Trophoblast cell (in vitro differentiated cells and primary cell): ENCODE measurements around the gene SUSD2.
"Not testable (repeated sequence)": the region's sequence is repeated elsewhere in the genome, so short reads cannot be mapped to it uniquely, and the experiment has no call there.

Experiments
- DNase-seq, 2 donors: peaks; one replicate each; pipeline ENCODE4 v3.0.0-alpha.2; 2016
- H2AFZ ChIP-seq: 2 replicates; pipeline ENCODE4 v1.6.1; 2013; ENCODE audit warnings: low read length, moderate library complexity, mild to moderate bottlenecking; ENCODE audit not compliant: insufficient read depth, poor library complexity
- H2AK5ac ChIP-seq: 2 replicates; pipeline ENCODE4 v1.6.1; 2013; ENCODE audit warnings: mild to moderate bottlenecking, low read length
- H2BK120ac ChIP-seq: 2 replicates; pipeline ENCODE4 v1.6.1; 2013; ENCODE audit warnings: low read length, mild to moderate bottlenecking, moderate library complexity; ENCODE audit not compliant: insufficient read depth, poor library complexity
- H2BK12ac ChIP-seq: 2 replicates; pipeline ENCODE4 v1.6.1; 2013; ENCODE audit warnings: mild to moderate bottlenecking, low read length, moderate library complexity
- H2BK5ac ChIP-seq: 2 replicates; pipeline ENCODE4 v1.6.1; 2013; ENCODE audit warnings: low read length, low read depth, moderate library complexity, mild to moderate bottlenecking; ENCODE audit not compliant: poor library complexity
- H3K14ac ChIP-seq: 2 replicates; pipeline ENCODE4 v1.6.1; 2013; ENCODE audit warnings: mild to moderate bottlenecking, low read length
- H3K18ac ChIP-seq: 2 replicates; pipeline ENCODE4 v1.6.1; 2013; ENCODE audit warnings: mild to moderate bottlenecking, low read length
- H3K23ac ChIP-seq: 2 replicates; pipeline ENCODE4 v1.6.1; 2013; ENCODE audit warnings: low read length
- H3K27ac ChIP-seq: 2 replicates; pipeline ENCODE4 v1.5.1; 2013; ENCODE audit warnings: low read depth, mild to moderate bottlenecking, inconsistent platforms, low read length, moderate library complexity
- H3K27me3 ChIP-seq: 2 replicates; pipeline ENCODE4 v1.6.1; 2013; ENCODE audit warnings: inconsistent platforms, mild to moderate bottlenecking, low read length, moderate library complexity; ENCODE audit not compliant: insufficient read depth
- H3K36me3 ChIP-seq, 2 experiments: 1 replicate in 1 of 2; 2 replicates in 1 of 2; pipeline ENCODE4 v1.6.1; 2013; ENCODE audit warnings: low read length in 2 of 2, mild to moderate bottlenecking in 2 of 2, moderate library complexity in 1 of 2; ENCODE audit not compliant: insufficient read depth in 2 of 2, control insufficient read depth in 1 of 2
- H3K4ac ChIP-seq: 2 replicates; pipeline ENCODE4 v1.6.1; 2013; ENCODE audit warnings: low read depth, mild to moderate bottlenecking, low read length, moderate library complexity
- H3K4me1 ChIP-seq, 2 experiments: 1 replicate in 1 of 2; 2 replicates in 1 of 2; pipeline ENCODE4 v1.6.1; 2013; ENCODE audit warnings: low read length in 2 of 2, mild to moderate bottlenecking in 2 of 2, moderate library complexity in 1 of 2; ENCODE audit not compliant: insufficient read depth in 2 of 2, control insufficient read depth in 1 of 2
- H3K4me2 ChIP-seq: 2 replicates; pipeline ENCODE4 v1.6.1; 2013; ENCODE audit warnings: inconsistent platforms, mild to moderate bottlenecking, low read length, moderate library complexity
- H3K4me3 ChIP-seq: 2 replicates; pipeline ENCODE4 v1.5.1; 2013; ENCODE audit warnings: mild to moderate bottlenecking, low read depth, low read length, inconsistent platforms
- H3K79me1 ChIP-seq: one replicate; pipeline ENCODE4 v1.6.1; 2013; ENCODE audit warnings: low read length
- H3K79me2 ChIP-seq: 2 replicates; pipeline ENCODE4 v1.6.1; 2013; ENCODE audit warnings: low read length, mild to moderate bottlenecking; ENCODE audit not compliant: control insufficient read depth, insufficient read depth, poor library complexity
- H3K9ac ChIP-seq: 2 replicates; pipeline ENCODE4 v1.6.1; 2013; ENCODE audit warnings: mild to moderate bottlenecking, low read length
- H3K9me3 ChIP-seq: 2 replicates; pipeline ENCODE4 v1.6.1; 2013; ENCODE audit warnings: low read depth, mild to moderate bottlenecking, control low read depth, inconsistent platforms, low read length; ENCODE audit not compliant: insufficient read depth
- H4K12ac ChIP-seq: 2 replicates; pipeline ENCODE4 v1.6.1; 2013; ENCODE audit warnings: low read depth, mild to moderate bottlenecking, low read length, moderate library complexity
- H4K8ac ChIP-seq: 2 replicates; pipeline ENCODE4 v1.6.1; 2013; ENCODE audit warnings: low read depth, mild to moderate bottlenecking, low read length, moderate library complexity
- H4K91ac ChIP-seq: one replicate; pipeline ENCODE4 v1.6.1; 2013; ENCODE audit warnings: low read depth, mild to moderate bottlenecking, low read length, moderate library complexity
- WGBS: extraction: QIAGEN DNeasy Blood & Tissue Kit; methylation state at CpG from one replicate; pipeline ENCODE4 v1.1.7; 2013; ENCODE audit warnings: missing lambda C conversion rate; ENCODE audit not compliant: insufficient read length, insufficient coverage; ENCODE audit errors: extremely low coverage; 5-methylcytosine and 5-hydroxymethylcytosine counted together

SUSD2 gene

GRCh38 chr22:24181996-24182899, 961 bp downstream of the SUSD2 start:
- H2AFZ ChIP-seq: no peak overlapping the region
- no peak overlapping the region for H2AK5ac ChIP-seq
- H3K18ac ChIP-seq: no peak overlapping the region
- peaks cover 10 to 15% of the 10 kb centered on the region in 2 experiments for H3K4me1 ChIP-seq
- no peak overlapping the region for H4K8ac ChIP-seq
- no CpG with 5 or more reads among the region's 20 CpGs for WGBS
- DNase-seq: no peak
- no peak overlapping the region for H2BK12ac ChIP-seq
- H4K12ac ChIP-seq: no peak overlapping the region
- no peaks in the 10 kb centered on the region for H3K9me3 ChIP-seq
- H3K27me3 ChIP-seq: no peaks in the 10 kb centered on the region
- no peak overlapping the region for H3K9ac ChIP-seq
- no peaks in the 10 kb centered on the region for H3K79me2 ChIP-seq
- H4K91ac ChIP-seq: no peak overlapping the region
- H3K4ac ChIP-seq: no peak overlapping the region
- no peak overlapping the region for H3K14ac ChIP-seq
- H3K23ac ChIP-seq: no peak overlapping the region
- H2BK5ac ChIP-seq: no peak overlapping the region
- H3K27ac ChIP-seq: no peak overlapping the region
- H3K4me3 ChIP-seq: no peak overlapping the region
- H3K4me2 ChIP-seq: no peak overlapping the region
- peaks cover 8% of the 10 kb centered on the region in 2 experiments for H3K36me3 ChIP-seq
- no peak overlapping the region for H2BK120ac ChIP-seq
- H3K79me1 ChIP-seq: no peaks in the 10 kb centered on the region

GRCh38 chr22:24182900-24183246, 1.6 kb downstream of the SUSD2 start:
- not testable (repeated sequence) for DNase-seq, H3K9me3 ChIP-seq, H3K18ac ChIP-seq, H2BK5ac ChIP-seq, H3K9ac ChIP-seq, H3K79me2 ChIP-seq, H3K4me3 ChIP-seq, H2BK12ac ChIP-seq, H3K23ac ChIP-seq, H2AK5ac ChIP-seq, H3K4me2 ChIP-seq, H3K27me3 ChIP-seq, H4K12ac ChIP-seq, H3K4ac ChIP-seq, H4K91ac ChIP-seq, H4K8ac ChIP-seq, H2AFZ ChIP-seq, H3K79me1 ChIP-seq, H3K27ac ChIP-seq, H2BK120ac ChIP-seq, H3K14ac ChIP-seq
- peaks cover 7 to 10% of the 10 kb centered on the region in 2 experiments for H3K36me3 ChIP-seq
- WGBS: no CpG with 5 or more reads among the region's 11 CpGs
- peaks cover 10 to 15% of the 10 kb centered on the region in 2 experiments for H3K4me1 ChIP-seq

GRCh38 chr22:24183321-24184031, 2.2 kb downstream of the SUSD2 start:
- Histone ChIP-seq H3K4me2 (no peak overlapping the region), H2BK12ac (no peak overlapping the region), H3K27me3 (no peaks in the 10 kb centered on the region), H2BK120ac (no peak overlapping the region), H4K8ac (no peak overlapping the region), H3K9ac (no peak overlapping the region), H2AK5ac (no peak overlapping the region), H3K9me3 (no peaks in the 10 kb centered on the region), H3K4me1 (peaks cover 10 to 15% of the 10 kb centered on the region in 2 experiments), H3K36me3 (peaks cover 2 to 7% of the 10 kb centered on the region in 2 experiments), H3K79me2 (no peaks in the 10 kb centered on the region), H4K12ac (no peak overlapping the region), H3K23ac (no peak overlapping the region), H3K79me1 (no peaks in the 10 kb centered on the region), H3K27ac (no peak overlapping the region), H2AFZ (no peak overlapping the region), H3K14ac (no peak overlapping the region), H4K91ac (no peak overlapping the region), H3K4me3 (no peak overlapping the region), H2BK5ac (no peak overlapping the region), H3K18ac (no peak overlapping the region), H3K4ac (no peak overlapping the region)
- DNase-seq: no peak
- WGBS: no CpG with 5 or more reads among the region's 24 CpGs

- H4K8ac ChIP-seq: no peak overlapping the region
- no peaks in the 10 kb centered on the region for H3K79me2 ChIP-seq
- no peak overlapping the region for H4K91ac ChIP-seq
- H2BK5ac ChIP-seq: no peak overlapping the region
- H3K79me1 ChIP-seq: no peaks in the 10 kb centered on the region
- no peak overlapping the region for H3K9ac ChIP-seq
- no CpG with 5 or more reads among the region's 16 CpGs for WGBS
- no peak overlapping the region for H3K18ac ChIP-seq
- peaks cover 10 to 15% of the 10 kb centered on the region in 2 experiments for H3K4me1 ChIP-seq
- H3K27ac ChIP-seq: no peak overlapping the region
- H2BK12ac ChIP-seq: no peak overlapping the region
- H3K4me2 ChIP-seq: no peak overlapping the region
- no peak overlapping the region for H2AFZ ChIP-seq
- no peak overlapping the region for H3K4me3 ChIP-seq
- no peak overlapping the region for H3K23ac ChIP-seq
- H4K12ac ChIP-seq: no peak overlapping the region
- no peak overlapping the region for H2AK5ac ChIP-seq
- DNase-seq: no peak
- H3K14ac ChIP-seq: no peak overlapping the region
- peaks cover 4 to 9% of the 10 kb centered on the region in 2 experiments for H3K36me3 ChIP-seq
- H3K27me3 ChIP-seq: no peaks in the 10 kb centered on the region
- no peaks in the 10 kb centered on the region for H3K9me3 ChIP-seq
- H2BK120ac ChIP-seq: no peak overlapping the region
- H3K4ac ChIP-seq: no peak overlapping the region
Observed at GRCh38 chr22:24184057-24184798, 2.9 kb downstream of the SUSD2 start.
